GM21515 (cell line): Measurements from ENCODE around the gene SPI1.
A peak's percentile ranks its signal among the peaks of the same experiment; 100 is the strongest.

Source experiments
- ATAC-seq: cut with Tn5 transposase; IDR thresholded peaks from one replicate; pipeline ENCODE4 v1.9.1; 2021; ENCODE audit not compliant: unreplicated experiment

The SPI1 gene

GRCh38 chr11:47378010-47378835, at the start of gene SPI1:
TSS of gene SPI1 (minus strand) at chr11:47378547. CDS start at chr11:47378353, 194 bp downstream.
- ATAC-seq: peak; percentile 81

GRCh38 chr11:47426062-47426956, 48.0 kb upstream of the SPI1 start, which contains the start of gene PSMC3:
TSS of gene PSMC3 (minus strand) at chr11:47426439. CDS start at chr11:47426279, 160 bp downstream.
- ATAC-seq: peak; percentile 85

GRCh38 chr11:47425611-47426010, 47.3 kb upstream of the SPI1 start:
- ATAC-seq: no peak

- ATAC-seq: no peak
Observed at GRCh38 chr11:47418454-47419259, 40.3 kb upstream of the SPI1 start.

- no peak for ATAC-seq
Observed at GRCh38 chr11:47417712-47418111, 39.4 kb upstream of the SPI1 start.

- ATAC-seq: no peak
Observed at GRCh38 chr11:47415949-47416472, 37.7 kb upstream of the SPI1 start.

- ATAC-seq: no peak
Observed at GRCh38 chr11:47415091-47415854, 36.9 kb upstream of the SPI1 start.

- ATAC-seq: no peak
Observed at GRCh38 chr11:47414685-47415070, 36.3 kb upstream of the SPI1 start.

- ATAC-seq: no peak
Observed at GRCh38 chr11:47413908-47414684, 35.7 kb upstream of the SPI1 start.

GRCh38 chr11:47413351-47413750, 35.0 kb upstream of the SPI1 start:
- no peak for ATAC-seq

- no peak for ATAC-seq
Observed at GRCh38 chr11:47411884-47412746, 33.8 kb upstream of the SPI1 start.

- ATAC-seq: no peak
Observed at GRCh38 chr11:47410370-47411264, 32.3 kb upstream of the SPI1 start.

GRCh38 chr11:47409440-47410369, 31.4 kb upstream of the SPI1 start:
- no peak for ATAC-seq

- peak; percentile 12 for ATAC-seq
Observed at GRCh38 chr11:47408598-47409439, 30.5 kb upstream of the SPI1 start.
